ENCODE data around the gene ACP7. TPM values are rescaled to one million over a fixed set of nuclear protein-coding genes. Genes with fewer than 3 reads are reported as not detected.
A peak's percentile ranks its signal among the peaks of the same experiment; 100 is the strongest.

ACP7 gene
- total and polyA plus RNA-seq, 8 donors, result 0.09 to 0.42 (median 0.11) TPM; not detected in 5

- intact Hi-C loops (cut with DNase I), result loop anchor here in 1 of 3 donors (10.0 kb wide), 1 partner anchor 46 kb away; no protein-coding TSS in a partner anchor
- Histone ChIP-seq H3K27ac (peak overlapping the region; percentile 10 to 60 (median 26)), H3K4me1 (peaks cover 5 to 23% (median 8%) of the 10 kb centered on the region in 3 donors), H3K27me3 (no peaks in the 10 kb centered on the region), H3K4me3 (no peak overlapping the region), H3K9me3 (no peaks in the 10 kb centered on the region), H3K36me3 (no peaks in the 10 kb centered on the region)
- FAIRE-seq (no peak), DNase-seq (peak in 2 of 6 donors; percentile 47 to 53), ATAC-seq (peak in 3 of 4 donors; percentile 11 to 30 (median 18))
- 67 to 68% methylated on average over 20 of the region's 20 CpGs for WGBS, 2 donors
- TF ChIP-seq CTCF (IDR thresholded peaks at IDR 0.05), result no peak
Observed at GRCh38 chr19:39138221-39139211, 54.3 kb downstream of the ACP7 start.

GRCh38 chr19:39139305-39139874, 55.2 kb downstream of the ACP7 start:
- Histone ChIP-seq H3K27me3 (no peaks in the 10 kb centered on the region), H3K9me3 (no peaks in the 10 kb centered on the region), H3K4me1 (peaks cover 9 to 27% (median 9%) of the 10 kb centered on the region in 3 donors), H3K36me3 (no peaks in the 10 kb centered on the region), H3K4me3 (no peak overlapping the region), H3K27ac (peak overlapping the region; percentile 8 to 60 (median 14))
- DNase-seq (peak in 1 of 6 donors; percentile 36), ATAC-seq (peak in 3 of 4 donors; percentile 23 to 37 (median 27)), FAIRE-seq (no peak)
- intact Hi-C loops (cut with DNase I), result loop anchor here in 1 of 3 donors (10.0 kb wide), 1 partner anchor 45 kb away; no protein-coding TSS in a partner anchor
- no peak for TF ChIP-seq CTCF (IDR thresholded peaks at IDR 0.05)
- WGBS, 2 donors, result 72 to 81% methylated on average over 8 of the region's 8 CpGs

GRCh38 chr19:39139971-39140453, 55.8 kb downstream of the ACP7 start:
- Histone ChIP-seq H3K27ac (peak overlapping the region in 2 of 4 donors; percentile 8 to 12), H3K27me3 (no peaks in the 10 kb centered on the region), H3K36me3 (no peaks in the 10 kb centered on the region), H3K4me1 (peaks cover 15 to 33% (median 15%) of the 10 kb centered on the region in 3 donors), H3K4me3 (no peak overlapping the region), H3K9me3 (no peaks in the 10 kb centered on the region)
- ATAC-seq (no peak), DNase-seq (peak in 1 of 6 donors; percentile 40), FAIRE-seq (no peak)
- WGBS, 2 donors, result 31% methylated on average over 7 of the region's 7 CpGs
- intact Hi-C loops (cut with DNase I), result loop anchor here in 1 of 3 donors (10.0 kb wide), 1 partner anchor 45 kb away; no protein-coding TSS in a partner anchor
- TF ChIP-seq CTCF (IDR thresholded peaks at IDR 0.05), result no peak

- intact Hi-C loops (cut with DNase I), result no loop called here
- Histone ChIP-seq H3K4me3 (no peak overlapping the region), H3K27ac (no peak overlapping the region), H3K27me3 (no peaks in the 10 kb centered on the region), H3K9me3 (no peaks in the 10 kb centered on the region), H3K36me3 (no peaks in the 10 kb centered on the region), H3K4me1 (peaks cover 21 to 39% (median 21%) of the 10 kb centered on the region in 3 donors)
- FAIRE-seq (no peak), DNase-seq (peak in 1 of 6 donors; percentile 22), ATAC-seq (no peak)
- no peak for TF ChIP-seq CTCF (IDR thresholded peaks at IDR 0.05)
- 66% methylated on average over 5 of the region's 5 CpGs for WGBS, 2 donors
Observed at GRCh38 chr19:39140594-39140993, 56.4 kb downstream of the ACP7 start.
